K562 (cell line): ENCODE data around the gene TBC1D17.

ENCODE experiments used
- L3MBTL2 ChIP-seq: fragments of 450-650 bp; IDR thresholded peaks from 2 replicates; pipeline ENCODE4 v1.6.1; 2016; ENCODE audit warnings: mild to moderate bottlenecking, moderate library complexity
- TFAP4 ChIP-seq: sonication (generic); formaldehyde crosslinking; IDR thresholded peaks from 2 replicates; pipeline ENCODE4 v1.8.0; 2022; ENCODE audit warnings: missing genetic modification reagents, mild to moderate bottlenecking, moderate library complexity, borderline replicate concordance

DNA sequence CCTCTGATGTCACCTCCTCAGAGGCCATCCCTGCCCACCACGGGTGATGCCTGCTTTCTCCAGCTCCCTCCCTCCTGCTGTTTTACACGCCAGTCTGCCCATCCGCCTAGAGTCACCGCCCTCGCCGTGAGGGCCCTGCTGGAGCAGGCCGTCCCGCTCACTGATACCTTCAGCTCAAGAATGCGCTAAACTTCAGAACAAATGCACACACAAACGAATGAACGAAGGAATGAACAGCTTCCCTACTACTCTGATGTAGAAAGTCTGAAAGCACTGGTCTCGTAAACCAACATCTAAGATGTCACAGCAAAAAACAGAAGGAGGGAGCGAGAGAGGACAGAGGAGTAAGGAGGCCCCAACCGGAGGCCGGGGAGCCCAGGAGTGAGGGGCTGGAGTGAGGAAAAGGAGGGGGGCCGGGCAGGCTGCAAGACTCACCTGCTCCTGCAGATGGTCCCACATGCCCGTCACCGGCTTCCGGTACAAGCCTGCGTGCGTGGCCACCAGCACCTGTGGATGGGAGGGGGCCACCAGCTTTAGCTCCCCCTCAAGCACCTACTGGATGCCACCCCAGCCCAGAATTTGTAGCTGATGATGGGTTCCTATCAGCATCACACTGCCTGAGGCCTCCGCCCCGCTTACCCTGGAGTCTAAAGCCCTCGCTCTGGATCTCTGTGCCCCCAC is 14.1 kb upstream of the TBC1D17 start:
- TF ChIP-seq L3MBTL2 (no peak), TFAP4 (no peak)
